ENCODE results near the gene SF3A2.

GRCh38 chr19:2283835-2284507 lies 47.3 kb downstream of the SF3A2 start:
- TF ChIP-seq, protein P1, sequence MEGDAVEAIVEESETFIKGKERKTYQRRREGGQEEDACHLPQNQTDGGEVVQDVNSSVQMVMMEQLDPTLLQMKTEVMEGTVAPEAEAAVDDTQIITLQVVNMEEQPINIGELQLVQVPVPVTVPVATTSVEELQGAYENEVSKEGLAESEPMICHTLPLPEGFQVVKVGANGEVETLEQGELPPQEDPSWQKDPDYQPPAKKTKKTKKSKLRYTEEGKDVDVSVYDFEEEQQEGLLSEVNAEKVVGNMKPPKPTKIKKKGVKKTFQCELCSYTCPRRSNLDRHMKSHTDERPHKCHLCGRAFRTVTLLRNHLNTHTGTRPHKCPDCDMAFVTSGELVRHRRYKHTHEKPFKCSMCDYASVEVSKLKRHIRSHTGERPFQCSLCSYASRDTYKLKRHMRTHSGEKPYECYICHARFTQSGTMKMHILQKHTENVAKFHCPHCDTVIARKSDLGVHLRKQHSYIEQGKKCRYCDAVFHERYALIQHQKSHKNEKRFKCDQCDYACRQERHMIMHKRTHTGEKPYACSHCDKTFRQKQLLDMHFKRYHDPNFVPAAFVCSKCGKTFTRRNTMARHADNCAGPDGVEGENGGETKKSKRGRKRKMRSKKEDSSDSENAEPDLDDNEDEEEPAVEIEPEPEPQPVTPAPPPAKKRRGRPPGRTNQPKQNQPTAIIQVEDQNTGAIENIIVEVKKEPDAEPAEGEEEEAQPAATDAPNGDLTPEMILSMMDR (IDR thresholded peaks at IDR 0.05), result no peak
- TF ChIP-seq POLR2A (IDR thresholded peaks at IDR 0.05), result no peak
